Measurements from ENCODE around the gene YIPF2. TPM values are rescaled to one million over a fixed set of nuclear protein-coding genes. Genes with fewer than 3 reads are reported as not detected.

Gene YIPF2
- total RNA-seq, 1 experiment from 2014 or later, result 126 TPM

DNA sequence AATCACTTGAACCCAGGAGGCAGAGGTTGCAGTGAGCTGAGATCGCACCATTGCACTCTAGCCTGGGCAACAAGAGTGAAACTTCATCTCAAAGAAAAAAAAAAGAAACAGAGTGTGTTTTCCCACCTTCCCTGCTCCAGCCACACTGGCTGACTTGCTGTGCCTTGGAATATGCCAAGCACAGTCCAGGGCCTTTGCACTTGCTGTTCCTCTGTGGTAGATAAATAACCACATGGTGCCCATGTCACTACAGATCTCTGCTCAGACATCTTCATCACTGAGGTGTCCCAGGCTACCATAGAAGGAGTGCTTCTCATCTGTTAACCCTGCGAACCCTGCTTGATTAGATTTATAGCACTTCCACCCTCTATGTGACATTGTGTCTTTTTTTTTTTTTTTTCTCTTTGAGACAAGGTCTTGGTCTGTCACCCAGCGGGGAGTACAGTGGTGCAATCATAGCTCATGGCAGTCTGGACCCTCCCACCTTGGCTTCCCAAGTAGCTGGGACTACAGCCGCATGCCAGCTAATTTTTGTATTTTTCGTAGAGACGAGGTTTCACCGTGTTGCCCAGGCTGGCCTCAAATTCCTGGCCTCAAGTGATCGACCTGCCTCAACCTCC lies 42.8 kb upstream of the YIPF2 start:
- intact Hi-C loops (cut with micrococcal nuclease), result no loop called here
- H3K27ac ChIP-seq (ENCODE audit: low read length), result no peak overlapping the region
- H2AFZ ChIP-seq (ENCODE audit: low read length), result no peak overlapping the region
- H3K9me3 ChIP-seq (ENCODE audit: low read length), result no peaks in the 10 kb centered on the region
- no peak overlapping the region for H3K4me2 ChIP-seq (ENCODE audit: low read length)
- peaks cover 96% of the 10 kb centered on the region for H3K79me2 ChIP-seq (ENCODE audit: low read length)
- no peaks in the 10 kb centered on the region for H3K9me2 ChIP-seq (replicated peaks; ENCODE audit: low read length)
- H3K27me3 ChIP-seq (ENCODE audit: low read length), result no peaks in the 10 kb centered on the region
- H4K20me1 ChIP-seq (ENCODE audit: low read length), result peaks cover 49% of the 10 kb centered on the region
- H3K4me3 ChIP-seq (ENCODE audit: low read length), result no peak overlapping the region
- H3K9ac ChIP-seq (ENCODE audit: low read length), result no peak overlapping the region
- DNase-seq, result no peak
- ATAC-seq, result no peak
- ChIA-PET CTCF (no interaction called here), POLR2A (ENCODE audit: unreplicated experiment) (no interaction called here)
- no peaks in the 10 kb centered on the region for H3K36me3 ChIP-seq (ENCODE audit: low read depth, low read length)
- no peaks in the 10 kb centered on the region for H3F3A ChIP-seq (ENCODE audit: low read length, unreplicated experiment)
- TF ChIP-seq, protein P1, sequence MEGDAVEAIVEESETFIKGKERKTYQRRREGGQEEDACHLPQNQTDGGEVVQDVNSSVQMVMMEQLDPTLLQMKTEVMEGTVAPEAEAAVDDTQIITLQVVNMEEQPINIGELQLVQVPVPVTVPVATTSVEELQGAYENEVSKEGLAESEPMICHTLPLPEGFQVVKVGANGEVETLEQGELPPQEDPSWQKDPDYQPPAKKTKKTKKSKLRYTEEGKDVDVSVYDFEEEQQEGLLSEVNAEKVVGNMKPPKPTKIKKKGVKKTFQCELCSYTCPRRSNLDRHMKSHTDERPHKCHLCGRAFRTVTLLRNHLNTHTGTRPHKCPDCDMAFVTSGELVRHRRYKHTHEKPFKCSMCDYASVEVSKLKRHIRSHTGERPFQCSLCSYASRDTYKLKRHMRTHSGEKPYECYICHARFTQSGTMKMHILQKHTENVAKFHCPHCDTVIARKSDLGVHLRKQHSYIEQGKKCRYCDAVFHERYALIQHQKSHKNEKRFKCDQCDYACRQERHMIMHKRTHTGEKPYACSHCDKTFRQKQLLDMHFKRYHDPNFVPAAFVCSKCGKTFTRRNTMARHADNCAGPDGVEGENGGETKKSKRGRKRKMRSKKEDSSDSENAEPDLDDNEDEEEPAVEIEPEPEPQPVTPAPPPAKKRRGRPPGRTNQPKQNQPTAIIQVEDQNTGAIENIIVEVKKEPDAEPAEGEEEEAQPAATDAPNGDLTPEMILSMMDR (conservative IDR thresholded peaks at IDR 0.05; ENCODE audit: low read depth, low read length), result no peak
- no peak for TF ChIP-seq EZH2 (IDR thresholded peaks at IDR 0.05; ENCODE audit: low read length, unreplicated experiment)
- no peak for TF ChIP-seq EZH2phosphoT487 (IDR thresholded peaks at IDR 0.05; ENCODE audit: borderline replicate concordance, low read length)
- no TSS peak for BruUV-seq (replicated peaks)
- no peaks in the 10 kb centered on the region for H3K4me1 ChIP-seq (ENCODE audit: insufficient read depth, low read length)

- no peak overlapping the region for H3K27ac ChIP-seq (ENCODE audit: low read length)
Observed at GRCh38 chr19:10968527-10969135, 40.2 kb upstream of the YIPF2 start.

More at GRCh38 chr19:10968527-10969135, 40.2 kb upstream of the YIPF2 start:
- no peaks in the 10 kb centered on the region for H3K9me2 ChIP-seq (replicated peaks; ENCODE audit: low read length)
- H3K27me3 ChIP-seq (ENCODE audit: low read length), result no peaks in the 10 kb centered on the region
- no peaks in the 10 kb centered on the region for H3K4me1 ChIP-seq (ENCODE audit: insufficient read depth, low read length)
- no peak overlapping the region for H3K9ac ChIP-seq (ENCODE audit: low read length)
- ChIA-PET POLR2A (ENCODE audit: unreplicated experiment) (no interaction called here), CTCF (no interaction called here)
- peaks cover 5% of the 10 kb centered on the region; the same call in 1 of the 2 replicates for H3K36me3 ChIP-seq (ENCODE audit: low read depth, low read length)
- no peak overlapping the region for H3K4me3 ChIP-seq (ENCODE audit: low read length)
- H3K9me3 ChIP-seq (ENCODE audit: low read length), result no peaks in the 10 kb centered on the region
- intact Hi-C loops (cut with micrococcal nuclease), result no loop called here
- peaks cover 97% of the 10 kb centered on the region for H3K79me2 ChIP-seq (ENCODE audit: low read length)
- H4K20me1 ChIP-seq (ENCODE audit: low read length), result peaks cover 56% of the 10 kb centered on the region
- no peaks in the 10 kb centered on the region for H3F3A ChIP-seq (ENCODE audit: low read length, unreplicated experiment)
- no peak overlapping the region for H2AFZ ChIP-seq (ENCODE audit: low read length)
- no peak for ATAC-seq
- TF ChIP-seq EZH2phosphoT487 (IDR thresholded peaks at IDR 0.05; ENCODE audit: borderline replicate concordance, low read length) (no peak), EZH2 (IDR thresholded peaks at IDR 0.05; ENCODE audit: low read length, unreplicated experiment) (no peak)
- TF ChIP-seq, protein P1 (conservative IDR thresholded peaks at IDR 0.05; ENCODE audit: low read depth, low read length), result 0 out of 2 replicates have a peak, but pooled peaks have one; percentile 26
- DNase-seq, result no peak
- H3K4me2 ChIP-seq (ENCODE audit: low read length), result no peak overlapping the region
- no TSS peak for BruUV-seq (replicated peaks)

Measured in PC-3 (cell line).